Activated CD8-positive, alpha-beta memory T cell treated with anti-CD3 and anti-CD28 coated beads for 1 hour (primary cell): Measurements from ENCODE around the gene MYBBP1A.

ENCODE experiments used
- DNase-seq, 2 donors: peaks; one replicate each; pipeline ENCODE4 v3.0.0-alpha.2; 2020; ENCODE audit warnings: low read depth in 1 of 2; ENCODE audit errors: extremely low read depth in 1 of 2

MYBBP1A gene

DNA sequence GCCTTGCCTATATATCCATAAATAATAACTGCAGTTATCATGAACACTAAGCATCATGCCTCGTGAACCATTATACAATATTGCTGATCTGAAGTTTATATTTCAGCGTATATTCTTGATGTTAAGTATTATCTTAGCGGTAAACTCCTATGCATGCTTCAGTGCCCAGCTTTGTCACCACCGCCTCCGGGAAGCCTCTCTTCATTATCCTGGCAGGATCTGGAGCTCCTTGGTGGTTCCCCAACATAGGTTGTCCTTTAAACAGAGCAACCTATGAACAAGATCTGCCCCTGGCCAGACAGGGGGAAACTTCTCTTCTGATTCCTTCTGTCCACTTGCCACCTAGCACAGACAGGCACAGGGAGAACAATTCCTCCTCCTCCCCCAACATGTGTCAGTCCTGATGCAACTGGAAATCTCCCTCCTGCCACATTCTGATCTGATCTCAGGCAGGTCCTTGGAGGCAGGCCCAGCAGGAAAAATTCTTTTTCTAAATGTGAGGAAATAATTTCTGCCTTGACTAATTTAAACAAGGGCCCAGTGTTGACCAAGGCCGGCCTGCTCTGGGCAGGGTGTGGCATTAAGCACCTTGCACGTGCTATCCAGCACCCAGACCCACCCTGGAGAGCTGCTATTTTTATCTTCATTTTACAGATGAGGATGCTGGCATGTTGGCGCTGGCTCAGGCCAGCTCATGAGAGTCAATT, 34.1 kb downstream of the MYBBP1A start:
- no peak for DNase-seq

DNA sequence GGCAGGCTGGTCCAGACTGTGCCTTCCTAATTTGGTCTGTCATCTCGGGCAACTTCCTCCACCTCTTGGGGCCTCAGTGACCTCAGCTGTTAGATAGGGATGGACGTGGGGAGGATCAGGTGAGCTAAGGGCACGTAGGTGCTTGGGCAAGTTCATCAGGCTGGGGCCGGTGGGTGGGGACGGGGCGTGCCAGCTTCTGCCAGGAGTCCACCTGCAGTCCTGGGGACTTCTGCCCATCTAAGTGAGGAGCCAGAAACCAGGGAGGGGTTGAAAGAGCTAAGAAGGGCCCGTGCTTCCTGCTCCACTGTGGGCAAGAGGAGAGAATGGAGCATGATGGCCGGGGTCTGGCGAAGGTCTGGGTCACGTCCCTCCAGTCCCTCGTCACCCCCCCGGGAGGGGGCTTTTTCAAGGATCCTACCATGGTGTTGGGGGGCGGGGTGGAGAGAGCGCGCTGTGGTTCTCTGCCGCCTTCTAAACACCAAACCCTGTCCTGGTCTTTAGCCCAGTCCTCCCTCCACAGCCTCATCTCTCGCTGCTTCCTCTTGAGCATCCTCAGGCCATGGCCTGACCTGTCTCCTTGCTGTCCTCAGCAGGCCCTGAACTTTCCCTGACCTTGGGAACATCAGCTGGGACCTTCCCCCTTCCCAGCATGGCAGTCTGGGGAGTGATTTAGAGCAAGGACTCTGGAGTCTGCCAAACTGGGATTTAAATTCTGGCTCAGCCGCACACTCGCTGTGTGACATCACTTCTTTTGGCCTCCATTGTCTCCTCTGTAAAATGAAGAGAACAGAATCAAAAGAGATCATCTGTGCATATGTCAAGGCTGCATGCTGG, 34.9 kb downstream of the MYBBP1A start:
- DNase-seq, result no peak

- DNase-seq, result no peak
Measured at GRCh38 chr17:4519361-4519788, 35.8 kb downstream of the MYBBP1A start.

GRCh38 chr17:4518901-4519300, 36.3 kb downstream of the MYBBP1A start:
- no peak for DNase-seq

GRCh38 chr17:4516735-4517134, 38.4 kb downstream of the MYBBP1A start:
- DNase-seq, result no peak

DNA sequence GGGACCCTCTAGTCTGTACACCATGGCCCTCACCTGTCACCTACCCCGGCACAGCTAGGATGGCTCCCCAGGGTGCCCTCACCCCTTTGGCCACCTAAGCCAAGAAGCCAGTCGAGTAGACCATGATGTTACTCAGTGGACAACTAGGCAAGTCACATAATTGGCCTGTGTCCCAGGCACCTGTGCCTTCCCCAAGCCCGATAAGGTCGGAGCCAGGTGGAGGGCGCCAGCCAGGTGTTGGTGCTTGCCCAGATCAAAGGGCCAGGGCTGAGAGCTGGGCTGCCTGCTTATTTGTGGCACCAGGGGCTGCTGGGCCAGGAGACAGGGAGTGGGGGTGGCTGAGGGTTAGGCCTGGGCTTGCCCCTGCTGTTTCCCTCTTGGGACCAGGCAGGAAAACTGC, 39.7 kb downstream of the MYBBP1A start:
- DNase-seq, result no peak

DNA sequence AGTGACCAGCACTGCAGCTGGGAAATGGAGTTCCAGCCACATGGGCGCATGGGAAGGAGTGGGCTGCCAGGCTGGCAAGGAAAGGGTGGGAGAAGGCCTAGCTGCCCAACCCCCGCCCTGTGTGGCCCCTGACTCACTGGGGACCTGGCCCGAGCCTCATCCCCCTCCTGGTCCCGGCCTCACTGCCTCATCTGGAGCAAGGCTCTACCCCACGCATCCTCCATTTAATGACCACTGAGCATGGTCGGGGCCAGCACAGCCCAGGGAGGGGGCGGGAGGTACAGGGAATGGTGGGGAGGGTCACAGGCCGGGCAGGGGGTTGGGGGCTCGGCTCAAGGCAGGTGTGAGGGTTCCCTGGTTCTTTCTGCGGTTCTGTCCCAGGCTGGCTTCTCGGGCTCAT, 40.4 kb downstream of the MYBBP1A start:
- DNase-seq, result no peak

DNA sequence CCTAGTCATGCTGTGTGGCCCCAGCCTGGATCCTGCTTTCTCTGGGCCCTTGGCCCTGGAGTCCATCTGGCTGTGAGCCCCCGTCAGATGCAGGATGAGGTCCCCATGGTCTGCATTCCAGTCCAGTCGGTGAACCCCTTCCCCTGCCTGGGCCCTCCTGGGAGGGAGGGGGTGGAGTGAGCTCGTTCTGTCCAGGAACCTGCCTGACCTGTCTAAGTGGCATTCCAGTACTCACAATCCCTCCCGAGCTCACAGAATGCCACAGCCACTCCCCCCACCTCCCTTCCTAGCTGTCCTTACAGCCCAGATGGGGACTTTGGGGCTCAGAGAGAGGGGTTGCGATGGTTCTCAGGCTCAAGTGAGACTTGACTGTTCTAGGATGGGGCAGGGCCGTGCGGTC, 41.0 kb downstream of the MYBBP1A start:
- no peak for DNase-seq

DNA sequence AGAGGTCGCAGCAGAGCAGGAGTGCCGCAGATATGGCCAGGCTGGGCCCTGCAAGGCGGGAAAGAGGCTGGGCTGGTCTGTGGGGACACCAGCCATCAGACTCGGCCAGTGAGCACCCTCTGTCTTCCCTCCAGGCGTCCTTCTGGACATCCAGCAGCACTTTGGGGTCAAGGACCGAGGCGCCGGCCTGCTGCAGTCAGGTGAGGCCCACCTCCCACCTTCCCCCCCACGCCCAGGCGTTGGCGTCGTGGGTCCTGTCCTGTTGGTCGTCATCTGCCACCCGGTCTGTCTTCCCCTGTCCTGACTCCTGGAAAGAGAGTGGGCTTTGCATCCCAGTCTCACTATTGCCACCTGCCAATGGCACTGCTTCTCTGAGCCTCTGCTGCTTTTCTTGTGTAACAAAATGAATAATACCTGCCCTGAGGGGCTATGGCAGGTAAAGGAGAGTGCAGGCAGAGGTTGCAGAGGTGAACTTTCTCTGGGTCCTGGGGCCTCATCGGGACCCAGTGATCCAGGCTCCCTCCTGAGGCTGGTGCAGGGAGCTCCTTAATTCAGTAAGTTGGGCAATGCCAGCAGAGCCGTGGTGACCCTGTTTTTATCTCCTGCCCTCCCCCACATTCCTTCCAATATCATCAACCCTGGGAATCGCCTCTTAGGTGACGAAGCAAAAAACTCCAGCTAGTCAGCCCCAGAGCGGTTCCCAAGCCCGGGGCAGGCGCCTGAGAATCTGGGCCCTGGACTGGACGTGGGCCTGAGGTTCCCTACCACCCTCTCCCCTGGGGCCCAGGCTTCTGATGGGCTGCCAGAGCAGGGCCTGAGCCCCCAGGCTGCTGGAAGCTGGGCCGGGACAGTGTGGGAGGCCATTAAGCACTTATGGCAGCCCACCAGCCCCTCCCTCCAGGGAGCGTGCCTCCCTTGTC, 41.8 kb downstream of the MYBBP1A start:
- no peak for DNase-seq

DNA sequence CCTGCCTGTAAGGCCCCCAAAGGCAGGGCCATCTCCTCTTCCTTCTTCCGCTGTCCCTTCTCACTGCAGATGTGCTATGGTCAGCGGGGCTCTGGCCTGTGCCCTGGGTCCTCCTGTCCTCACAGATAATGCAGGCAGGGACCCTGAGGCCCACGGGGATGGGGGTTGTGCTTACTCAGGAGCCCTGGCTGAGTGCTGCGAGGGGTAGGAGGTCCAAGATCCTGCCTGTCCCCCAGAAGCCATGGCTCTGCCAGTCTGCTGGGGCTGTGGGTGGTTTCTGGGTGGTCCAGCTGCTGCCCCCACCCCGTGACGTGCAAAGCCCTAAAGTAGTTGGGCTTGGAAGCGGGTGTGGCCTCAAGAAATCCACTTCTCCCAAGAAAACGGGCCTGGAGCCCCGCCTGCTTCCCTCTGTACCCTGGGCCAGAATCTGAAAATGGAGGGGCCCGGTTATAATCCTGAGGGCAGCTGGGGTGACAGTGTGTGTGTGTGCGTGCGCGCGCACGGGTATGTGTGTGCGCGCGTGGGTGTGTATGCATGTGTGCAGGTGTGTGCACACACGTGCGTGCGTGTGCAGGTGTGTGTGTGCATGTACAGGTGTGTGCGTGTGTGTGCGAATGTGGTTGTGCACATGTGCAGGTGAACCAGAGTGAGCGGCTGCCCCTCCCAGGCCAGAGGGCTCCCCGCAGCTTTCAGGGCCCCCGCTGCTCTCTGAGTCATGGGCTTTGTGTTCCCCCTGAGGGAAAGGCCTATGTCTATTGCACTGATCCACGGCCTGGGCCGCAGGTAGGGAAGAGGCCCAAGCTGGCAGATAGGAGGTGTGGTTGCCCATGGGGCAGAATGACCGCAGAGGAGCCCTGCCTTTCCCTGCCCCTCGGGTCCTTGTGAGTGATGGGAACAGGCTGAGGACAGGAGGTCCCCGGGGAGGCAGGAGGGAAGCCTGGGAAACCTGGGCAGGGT, 42.8 kb downstream of the MYBBP1A start:
- no peak for DNase-seq

- no peak for DNase-seq
Measured at GRCh38 chr17:4511199-4511932, 43.8 kb downstream of the MYBBP1A start.

GRCh38 chr17:4510618-4510941, 44.6 kb downstream of the MYBBP1A start:
- DNase-seq, result no peak

DNA sequence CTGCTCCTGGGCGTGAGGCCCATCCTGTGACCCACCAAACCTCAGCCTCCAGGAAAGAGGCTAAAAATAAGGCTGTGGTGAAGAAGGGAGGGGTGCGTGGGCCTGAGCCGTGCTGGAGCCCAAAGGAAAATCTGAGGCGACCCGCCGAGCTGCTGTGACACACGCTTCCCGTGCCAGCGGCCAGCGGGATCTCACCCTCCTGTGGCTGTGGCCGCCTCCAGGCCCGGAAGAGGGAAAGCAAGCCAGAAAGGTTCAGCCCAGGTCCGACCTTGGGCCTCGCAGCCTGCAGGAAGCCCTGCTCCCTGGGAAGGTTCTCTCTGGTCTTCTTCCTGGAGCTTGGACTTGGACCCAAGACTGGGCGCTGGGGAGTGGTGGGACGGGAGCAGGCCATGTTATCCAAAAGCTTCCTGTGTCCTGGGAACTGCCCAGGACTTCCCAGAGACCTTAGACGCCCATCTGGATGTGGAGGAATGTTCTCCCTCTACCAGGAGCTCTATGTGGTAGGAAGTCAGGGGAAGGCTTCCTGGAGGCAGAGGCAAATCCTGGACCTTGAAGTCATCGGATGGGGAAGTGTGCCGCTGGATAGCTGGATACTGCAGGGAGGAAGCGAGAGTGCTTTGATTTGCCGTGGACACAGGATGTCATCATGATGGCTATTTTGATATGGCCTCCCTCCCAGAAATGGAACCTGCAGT, 45.1 kb downstream of the MYBBP1A start:
- no peak for DNase-seq

GRCh38 chr17:4509401-4509800, 45.8 kb downstream of the MYBBP1A start:
- no peak for DNase-seq

- no peak for DNase-seq
Measured at GRCh38 chr17:4508207-4508606, 47.0 kb downstream of the MYBBP1A start.

- DNase-seq, result no peak
Measured at GRCh38 chr17:4507361-4508111, 47.6 kb downstream of the MYBBP1A start.

GRCh38 chr17:4506892-4507291, 48.3 kb downstream of the MYBBP1A start:
- DNase-seq, result no peak

DNA sequence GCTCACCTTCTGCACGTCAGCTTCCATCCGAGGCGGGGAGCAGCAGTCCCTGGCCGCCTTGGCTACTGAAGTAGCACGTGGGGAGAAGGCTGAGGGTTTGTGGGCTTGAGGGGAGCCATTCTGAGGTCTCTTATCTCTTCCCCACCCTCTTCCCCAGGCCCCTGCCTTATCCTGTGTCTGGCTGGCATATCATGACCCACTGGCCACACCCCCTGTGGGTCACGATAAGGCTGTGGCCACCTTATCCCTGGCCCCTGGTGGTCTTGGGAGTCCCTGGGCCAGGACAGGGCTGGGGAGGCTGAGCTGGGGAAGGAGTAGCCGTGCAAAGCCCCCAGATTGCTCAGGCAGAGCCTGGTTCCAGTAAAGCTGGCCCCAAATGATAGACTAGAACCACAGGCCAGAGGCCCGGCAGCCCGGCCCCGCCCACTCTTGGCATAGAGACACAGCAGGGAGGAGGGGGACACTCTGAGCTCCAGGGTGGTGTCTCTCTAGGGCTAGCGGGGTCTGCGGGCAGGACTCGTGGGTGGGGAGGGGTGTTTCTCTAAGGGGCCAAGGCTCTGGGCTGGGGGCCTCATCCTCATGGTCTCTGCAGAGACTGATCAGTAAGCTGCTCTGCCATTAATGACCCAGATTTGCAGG, 48.9 kb downstream of the MYBBP1A start:
- DNase-seq, result no peak
